ENCODE results near the gene ASXL1. TPM values are rescaled to one million over a fixed set of nuclear protein-coding genes. Genes with fewer than 3 reads are reported as not detected.

Gene ASXL1
- total RNA-seq, 1 donor from 2014 or later: 71.9 TPM

GRCh38 chr20:32332614-32333013 is 25.5 kb upstream of the ASXL1 start:
- Histone ChIP-seq H3K27me3 (ENCODE audit: low read depth) (no peaks in the 10 kb centered on the region), H3K36me3 (peaks cover 32% of the 10 kb centered on the region), H3K4me1 (peaks cover 46% of the 10 kb centered on the region), H3K27ac (no peak overlapping the region), H3K4me3 (no peak overlapping the region), H3K9me3 (no peaks in the 10 kb centered on the region)
- intact Hi-C loops (cut with DNase I): no loop called here
- DNase-seq (no peak), ATAC-seq (peak in 1 of 2 donors; percentile 9)
- TF ChIP-seq CTCF (IDR thresholded peaks at IDR 0.05): no peak

GRCh38 chr20:32333181-32333987 is 24.7 kb upstream of the ASXL1 start:
- peak overlapping the region; percentile 68 for H3K27ac ChIP-seq
- intact Hi-C loops (cut with DNase I): no loop called here

GRCh38 chr20:32333988-32334885 is 23.9 kb upstream of the ASXL1 start:
- Histone ChIP-seq H3K4me1 (peaks cover 58% of the 10 kb centered on the region), H3K4me3 (no peak overlapping the region), H3K9me3 (no peaks in the 10 kb centered on the region), H3K27ac (peak overlapping the region; percentile 68), H3K27me3 (ENCODE audit: low read depth) (no peaks in the 10 kb centered on the region), H3K36me3 (peaks cover 27% of the 10 kb centered on the region)
- peak; percentile 87 for DNase-seq
- intact Hi-C loops (cut with DNase I): no loop called here
- TF ChIP-seq CTCF (IDR thresholded peaks at IDR 0.05): no peak
- peak; percentile 80 to 84 for ATAC-seq

More at GRCh38 chr20:32333181-32333987, 24.7 kb upstream of the ASXL1 start:
- H3K9me3 ChIP-seq: no peaks in the 10 kb centered on the region
- peaks cover 27% of the 10 kb centered on the region for H3K36me3 ChIP-seq
- TF ChIP-seq CTCF (IDR thresholded peaks at IDR 0.05): no peak
- DNase-seq (no peak), ATAC-seq (no peak)
- H3K4me3 ChIP-seq: no peak overlapping the region
- no peaks in the 10 kb centered on the region for H3K27me3 ChIP-seq (ENCODE audit: low read depth)
- peaks cover 54% of the 10 kb centered on the region for H3K4me1 ChIP-seq

- intact Hi-C loops (cut with DNase I): no loop called here
- peaks cover 6% of the 10 kb centered on the region for H3K36me3 ChIP-seq
- no peaks in the 10 kb centered on the region for H3K9me3 ChIP-seq
- ATAC-seq (peak; percentile 47 to 74), DNase-seq (no peak)
- TF ChIP-seq CTCF (IDR thresholded peaks at IDR 0.05): peak; percentile 54
- H3K4me3 ChIP-seq: no peak overlapping the region
- H3K27me3 ChIP-seq (ENCODE audit: low read depth): no peaks in the 10 kb centered on the region
- peaks cover 52% of the 10 kb centered on the region for H3K4me1 ChIP-seq
- H3K27ac ChIP-seq: peak overlapping the region; percentile 8
Measured at GRCh38 chr20:32336918-32337347, 21.2 kb upstream of the ASXL1 start.

GRCh38 chr20:32337937-32338661 is 20.0 kb upstream of the ASXL1 start:
- intact Hi-C loops (cut with DNase I): no loop called here
- no peak for ATAC-seq
- peaks cover 51% of the 10 kb centered on the region for H3K4me1 ChIP-seq
- peak overlapping the region; percentile 70 for H3K27ac ChIP-seq
- no peaks in the 10 kb centered on the region for H3K9me3 ChIP-seq
- no peak for DNase-seq
- no peaks in the 10 kb centered on the region for H3K36me3 ChIP-seq
- no peaks in the 10 kb centered on the region for H3K27me3 ChIP-seq (ENCODE audit: low read depth)
- no peak overlapping the region for H3K4me3 ChIP-seq
- no peak for TF ChIP-seq CTCF (IDR thresholded peaks at IDR 0.05)
